HUES6 (cell line): Measurements from ENCODE around the gene GOLGA6A.

Experiments used
- H3K27ac ChIP-seq: 2 replicates; pipeline ENCODE4 v1.7.0; 2013; ENCODE audit warnings: low read depth, mild to moderate bottlenecking, low read length, inconsistent platforms
- H3K27me3 ChIP-seq: 2 replicates; pipeline ENCODE4 v1.6.1; 2013; ENCODE audit warnings: low read length; ENCODE audit not compliant: control insufficient read depth, insufficient read depth
- H3K36me3 ChIP-seq: 2 replicates; pipeline ENCODE4 v1.6.1; 2013; ENCODE audit warnings: low read length; ENCODE audit not compliant: control insufficient read depth, insufficient read depth
- H3K4me1 ChIP-seq: 2 replicates; pipeline ENCODE4 v1.6.1; 2013; ENCODE audit warnings: low read length; ENCODE audit not compliant: control insufficient read depth, insufficient read depth
- H3K4me3 ChIP-seq: 2 replicates; pipeline ENCODE4 v1.5.1; 2013; ENCODE audit warnings: low read depth, low read length
- H3K9ac ChIP-seq: one replicate; pipeline ENCODE4 v1.6.1; 2013; ENCODE audit warnings: mild to moderate bottlenecking, low read length
- H3K9me3 ChIP-seq: 2 replicates; pipeline ENCODE4 v1.6.1; 2013; ENCODE audit warnings: low read depth, low read length; ENCODE audit not compliant: control insufficient read depth, insufficient read depth

GOLGA6A gene

DNA sequence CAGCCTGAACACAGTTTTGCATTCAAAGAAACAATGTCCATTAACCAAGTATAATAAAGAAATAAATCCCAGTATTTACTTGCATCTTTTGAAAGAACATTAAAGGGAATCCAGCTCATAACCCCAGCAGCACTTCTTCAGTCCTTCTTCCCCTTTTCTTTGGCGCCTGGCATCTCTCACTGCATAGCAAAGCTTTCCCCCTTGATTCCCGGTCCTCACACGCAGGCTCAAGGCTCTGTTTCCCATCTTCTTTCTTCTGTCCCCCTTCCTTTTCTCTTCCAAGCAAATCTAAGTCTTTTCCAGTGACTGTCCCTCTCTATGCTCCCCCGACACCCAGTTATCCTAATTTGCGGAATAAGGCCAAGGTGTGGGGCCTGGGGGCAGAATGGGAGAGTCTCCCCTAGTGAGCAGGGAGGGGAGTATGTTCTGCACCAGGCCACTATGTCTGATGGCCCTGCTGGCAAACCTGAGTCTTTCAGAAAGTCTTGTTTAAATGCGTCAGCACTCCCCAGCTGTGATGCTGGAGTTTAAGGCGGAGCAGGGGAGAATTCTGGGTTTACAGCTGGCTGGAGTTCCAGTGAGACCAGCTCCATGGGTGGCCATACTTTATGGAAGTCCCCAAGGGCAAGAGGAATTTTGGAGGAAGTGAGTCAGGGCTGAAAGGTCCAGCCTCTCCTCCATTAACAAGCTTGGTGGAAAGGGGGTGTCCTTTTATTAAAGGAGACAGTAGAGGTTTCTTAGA, 42.1 kb downstream of the GOLGA6A start:
- H3K9ac ChIP-seq = peak overlapping the region; percentile 57
- H3K27me3 ChIP-seq = no peaks in the 10 kb centered on the region
- H3K9me3 ChIP-seq = no peaks in the 10 kb centered on the region; the same call in 1 of the 2 replicates
- H3K36me3 ChIP-seq = peaks cover 10% of the 10 kb centered on the region
- no peak overlapping the region for H3K4me3 ChIP-seq
- H3K27ac ChIP-seq = peak overlapping the region; percentile 67; the same call in 1 of the 2 replicates
- peaks cover 48% of the 10 kb centered on the region for H3K4me1 ChIP-seq

DNA sequence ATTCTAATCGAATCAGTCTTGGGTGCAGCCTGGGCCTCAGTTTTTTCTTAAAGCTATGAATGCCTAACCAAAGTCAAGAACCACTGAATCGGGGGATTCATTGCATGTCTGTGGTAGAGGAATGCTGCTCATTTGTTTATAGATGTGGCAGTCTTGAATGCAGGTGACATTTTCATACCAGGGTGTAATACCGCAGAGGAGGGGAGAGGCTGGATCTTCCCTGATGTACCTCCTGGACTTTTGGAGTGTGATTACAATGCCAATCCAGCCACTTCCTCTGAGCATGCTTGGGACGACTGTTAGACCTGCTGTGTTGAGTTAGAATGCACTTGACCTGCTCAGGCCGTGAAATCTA, 42.7 kb downstream of the GOLGA6A start:
- Histone ChIP-seq H3K36me3 (peaks cover 16% of the 10 kb centered on the region), H3K9ac (no peak overlapping the region), H3K9me3 (no peaks in the 10 kb centered on the region; the same call in 1 of the 2 replicates), H3K4me3 (no peak overlapping the region), H3K4me1 (peaks cover 48% of the 10 kb centered on the region), H3K27me3 (no peaks in the 10 kb centered on the region), H3K27ac (no peak overlapping the region)

DNA sequence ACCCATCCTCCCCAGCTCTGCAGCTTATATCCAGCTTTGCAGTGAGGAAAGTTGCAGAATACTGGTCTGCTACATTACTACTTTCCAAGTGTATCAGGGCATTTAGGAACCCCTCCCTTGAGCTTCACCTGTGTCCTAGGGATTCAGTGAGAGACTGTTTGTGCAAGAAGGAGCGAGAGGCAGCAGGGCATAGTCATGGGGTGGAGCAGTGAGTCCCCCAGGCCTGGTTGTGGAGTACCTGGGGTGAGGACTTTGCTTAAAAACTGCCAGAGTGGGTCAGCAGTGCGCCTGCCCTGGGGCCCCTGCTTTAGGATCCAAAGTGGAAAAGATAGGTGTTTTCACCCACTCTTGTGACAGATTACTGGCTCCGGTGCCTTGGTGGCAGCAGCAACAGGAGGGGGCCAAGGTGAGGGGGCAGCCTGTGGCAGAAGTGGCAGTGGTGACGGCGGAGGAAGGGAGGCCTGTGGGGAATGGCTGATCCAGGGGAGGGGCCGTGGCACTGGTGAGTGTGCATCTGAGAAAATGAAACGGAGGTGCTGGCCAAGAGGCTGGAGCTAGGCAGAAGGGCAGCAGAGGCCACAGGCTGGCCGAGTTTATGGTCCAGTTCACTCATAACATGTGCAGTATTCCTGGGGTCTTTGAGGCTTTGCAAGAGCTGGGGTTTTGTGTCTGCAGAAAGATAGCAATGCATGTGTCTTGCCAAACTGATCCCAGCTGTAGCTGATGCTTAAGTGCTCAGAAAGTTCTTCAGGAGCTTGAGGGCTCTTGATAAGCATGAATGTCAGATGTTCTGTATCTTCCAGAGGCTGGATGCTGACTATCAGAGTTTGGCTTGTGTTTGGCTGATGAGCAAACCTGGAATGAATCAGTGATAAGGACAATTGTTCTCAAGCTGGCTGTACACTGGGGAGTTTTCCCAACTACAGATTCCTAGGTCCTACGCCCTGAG, 43.4 kb downstream of the GOLGA6A start:
- H3K9me3 ChIP-seq = no peaks in the 10 kb centered on the region; the same call in 1 of the 2 replicates
- H3K9ac ChIP-seq = no peak overlapping the region
- no peak overlapping the region for H3K27ac ChIP-seq
- H3K36me3 ChIP-seq = peaks cover 23% of the 10 kb centered on the region
- no peaks in the 10 kb centered on the region for H3K27me3 ChIP-seq
- no peak overlapping the region for H3K4me3 ChIP-seq
- peaks cover 48% of the 10 kb centered on the region for H3K4me1 ChIP-seq

DNA sequence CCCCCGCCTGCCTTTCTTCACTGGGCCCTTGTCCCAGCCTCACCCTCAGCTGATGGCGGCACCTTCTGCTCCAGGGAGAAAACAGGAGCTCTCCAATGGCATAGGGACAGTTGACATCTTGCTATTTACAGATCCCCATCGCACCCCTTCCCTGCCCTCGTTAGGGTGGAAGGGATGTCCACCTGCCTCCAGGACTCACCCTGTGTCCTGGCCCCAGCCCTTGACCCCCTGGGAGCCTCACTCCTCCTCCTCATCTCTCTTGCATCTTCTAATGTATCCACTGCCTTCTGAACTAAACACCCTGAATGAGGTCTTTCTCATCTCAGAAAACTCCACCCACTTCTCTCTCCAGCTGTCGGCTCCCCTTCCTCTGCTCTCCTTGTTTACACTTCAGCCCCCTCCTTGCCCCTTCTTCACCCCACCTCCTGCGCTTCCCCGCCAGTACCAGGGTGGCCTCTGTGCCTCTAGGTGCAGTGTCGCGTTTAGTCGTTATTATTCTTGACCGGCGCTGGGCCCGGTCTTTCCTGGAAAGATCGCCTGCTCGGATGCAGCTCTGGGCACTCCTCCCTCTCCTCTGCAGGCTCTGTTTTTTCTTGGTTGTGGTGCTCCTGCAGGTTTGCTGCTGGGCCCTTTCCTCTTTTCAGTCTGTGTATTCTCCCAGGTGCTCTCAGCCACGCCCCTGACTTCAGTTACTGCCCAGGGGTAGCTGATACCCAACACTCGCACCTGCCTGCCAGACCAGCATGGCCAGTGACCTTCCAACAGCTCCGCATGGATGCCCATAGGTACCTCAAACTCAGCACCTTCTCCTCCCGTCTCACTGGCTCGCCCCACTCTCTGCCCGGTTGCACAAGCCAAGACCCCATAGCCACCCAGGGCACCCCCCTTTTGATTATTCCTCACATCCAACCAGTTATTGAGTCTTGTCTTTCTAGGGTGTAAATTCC, 44.9 kb downstream of the GOLGA6A start:
- H3K9ac ChIP-seq = no peak overlapping the region
- no peak overlapping the region for H3K27ac ChIP-seq
- no peak overlapping the region for H3K4me3 ChIP-seq
- no peaks in the 10 kb centered on the region; the same call in 1 of the 2 replicates for H3K9me3 ChIP-seq
- H3K4me1 ChIP-seq = peaks cover 48% of the 10 kb centered on the region
- H3K36me3 ChIP-seq = peaks cover 37% of the 10 kb centered on the region
- H3K27me3 ChIP-seq = no peaks in the 10 kb centered on the region

DNA sequence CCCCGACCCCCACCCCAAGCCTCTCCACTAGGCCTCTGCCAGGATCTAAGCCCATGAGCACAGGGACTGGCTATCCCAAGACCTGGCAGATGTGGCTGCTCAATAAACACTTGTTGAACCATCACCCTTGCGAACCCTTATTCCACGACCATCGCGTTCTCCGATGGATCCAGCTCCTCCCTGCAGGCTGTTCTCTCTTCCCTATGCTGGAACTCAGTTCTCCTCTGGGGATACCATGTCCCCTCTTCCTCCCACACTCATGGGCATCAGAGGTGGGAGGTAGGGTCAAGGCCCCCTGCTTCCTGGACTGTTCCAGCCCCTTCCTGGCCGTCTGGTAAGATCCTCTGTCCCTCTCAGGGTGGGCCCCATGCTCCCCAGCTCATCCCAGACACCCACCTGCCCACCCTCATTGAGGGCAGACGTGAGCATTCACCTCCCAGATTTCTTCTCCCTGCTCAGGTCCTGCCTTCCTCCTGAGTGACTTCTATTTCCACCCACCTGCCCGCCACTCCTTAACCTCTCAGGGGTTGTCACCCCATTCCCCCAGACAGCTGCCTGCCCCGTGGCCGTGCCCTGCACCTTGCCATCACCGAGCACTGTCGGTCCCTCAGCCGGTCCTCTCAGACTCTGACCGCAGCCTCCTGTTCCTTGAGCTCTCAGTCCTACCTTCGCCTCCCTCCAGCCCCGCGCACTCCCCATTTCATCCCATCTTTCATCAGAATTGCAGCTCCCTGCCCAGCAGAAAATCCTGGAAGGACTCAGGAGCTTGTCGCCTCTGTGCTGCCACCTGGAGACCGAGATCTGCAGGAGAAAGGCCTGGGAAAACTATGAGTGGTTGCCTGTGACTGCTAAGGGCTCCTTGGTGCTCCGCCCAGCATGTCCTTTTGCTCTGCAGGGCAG, 45.8 kb downstream of the GOLGA6A start:
- no peaks in the 10 kb centered on the region for H3K27me3 ChIP-seq
- no peak overlapping the region for H3K9ac ChIP-seq
- H3K4me3 ChIP-seq = no peak overlapping the region
- H3K4me1 ChIP-seq = peaks cover 47% of the 10 kb centered on the region
- peaks cover 37% of the 10 kb centered on the region for H3K36me3 ChIP-seq
- no peak overlapping the region for H3K27ac ChIP-seq
- no peaks in the 10 kb centered on the region; the same call in 1 of the 2 replicates for H3K9me3 ChIP-seq

DNA sequence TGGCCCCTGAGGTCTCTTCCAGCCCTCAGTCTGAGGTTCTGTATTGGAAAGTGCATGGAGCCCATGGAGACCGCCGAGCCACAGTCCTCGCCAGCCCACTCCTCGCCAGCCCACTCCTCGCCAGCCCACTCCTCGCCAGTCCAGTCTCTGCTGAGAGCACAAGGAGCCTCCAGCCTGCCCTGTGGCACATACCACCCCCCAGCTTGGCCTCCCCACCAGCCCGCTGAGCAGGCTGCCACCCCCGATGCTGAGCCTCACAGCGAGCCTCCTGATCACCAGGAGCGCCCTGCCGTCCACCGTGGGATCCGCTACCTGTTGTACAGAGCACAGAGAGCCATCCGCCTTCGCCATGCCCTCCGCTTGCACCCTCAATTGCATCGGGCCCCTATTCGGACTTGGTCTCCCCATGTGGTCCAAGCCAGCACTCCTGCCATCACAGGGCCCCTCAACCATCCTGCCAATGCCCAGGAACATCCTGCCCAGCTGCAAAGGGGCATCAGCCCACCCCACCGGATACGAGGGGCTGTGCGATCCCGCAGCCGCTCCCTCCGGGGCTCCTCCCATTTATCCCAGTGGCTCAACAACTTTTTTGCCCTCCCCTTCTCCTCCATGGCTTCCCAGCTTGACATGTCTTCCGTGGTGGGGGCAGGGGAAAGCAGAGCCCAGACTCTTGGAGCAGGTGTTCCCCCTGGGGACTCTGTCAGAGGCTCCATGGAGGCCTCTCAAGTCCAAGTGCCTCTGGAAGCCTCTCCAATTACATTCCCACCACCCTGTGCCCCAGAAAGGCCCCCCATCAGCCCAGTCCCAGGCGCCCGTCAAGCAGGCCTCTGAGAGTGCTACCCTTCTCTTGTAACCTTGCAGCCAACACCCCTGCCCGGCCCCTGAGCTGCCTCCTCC, 47.0 kb downstream of the GOLGA6A start:
- Histone ChIP-seq H3K9ac (no peak overlapping the region), H3K27ac (no peak overlapping the region), H3K4me1 (peaks cover 36% of the 10 kb centered on the region), H3K27me3 (no peaks in the 10 kb centered on the region), H3K4me3 (no peak overlapping the region), H3K9me3 (no peaks in the 10 kb centered on the region), H3K36me3 (peaks cover 37% of the 10 kb centered on the region)

DNA sequence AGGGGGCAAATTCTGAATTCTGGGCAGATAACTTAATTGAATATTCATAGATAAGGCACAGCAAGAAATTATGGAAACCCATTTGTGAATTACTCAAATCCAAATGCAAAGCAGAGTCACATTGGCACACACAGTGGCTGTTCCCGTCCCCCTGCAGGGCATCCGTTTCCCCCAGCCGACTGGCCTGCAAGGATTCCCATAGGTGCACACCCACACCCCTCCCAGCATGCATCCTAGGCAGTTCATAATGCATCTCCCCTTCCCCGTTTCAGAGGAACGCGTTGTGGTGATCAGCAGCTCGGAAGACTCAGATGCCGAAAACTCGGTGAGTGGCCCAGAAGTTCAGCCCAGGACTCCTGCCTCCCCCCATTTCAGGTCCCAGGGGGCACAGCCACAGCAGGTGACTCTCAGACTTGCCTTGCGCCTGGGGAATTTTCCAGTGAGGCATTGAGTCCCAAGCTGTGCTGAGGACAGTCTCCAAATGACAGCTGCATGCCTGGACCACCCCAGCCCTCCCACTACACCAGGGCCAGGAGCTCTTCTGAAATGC, 48.1 kb downstream of the GOLGA6A start:
- Histone ChIP-seq H3K9me3 (no peaks in the 10 kb centered on the region), H3K27me3 (no peaks in the 10 kb centered on the region), H3K27ac (no peak overlapping the region), H3K9ac (no peak overlapping the region), H3K36me3 (peaks cover 37% of the 10 kb centered on the region), H3K4me3 (no peak overlapping the region), H3K4me1 (peaks cover 25% of the 10 kb centered on the region)

DNA sequence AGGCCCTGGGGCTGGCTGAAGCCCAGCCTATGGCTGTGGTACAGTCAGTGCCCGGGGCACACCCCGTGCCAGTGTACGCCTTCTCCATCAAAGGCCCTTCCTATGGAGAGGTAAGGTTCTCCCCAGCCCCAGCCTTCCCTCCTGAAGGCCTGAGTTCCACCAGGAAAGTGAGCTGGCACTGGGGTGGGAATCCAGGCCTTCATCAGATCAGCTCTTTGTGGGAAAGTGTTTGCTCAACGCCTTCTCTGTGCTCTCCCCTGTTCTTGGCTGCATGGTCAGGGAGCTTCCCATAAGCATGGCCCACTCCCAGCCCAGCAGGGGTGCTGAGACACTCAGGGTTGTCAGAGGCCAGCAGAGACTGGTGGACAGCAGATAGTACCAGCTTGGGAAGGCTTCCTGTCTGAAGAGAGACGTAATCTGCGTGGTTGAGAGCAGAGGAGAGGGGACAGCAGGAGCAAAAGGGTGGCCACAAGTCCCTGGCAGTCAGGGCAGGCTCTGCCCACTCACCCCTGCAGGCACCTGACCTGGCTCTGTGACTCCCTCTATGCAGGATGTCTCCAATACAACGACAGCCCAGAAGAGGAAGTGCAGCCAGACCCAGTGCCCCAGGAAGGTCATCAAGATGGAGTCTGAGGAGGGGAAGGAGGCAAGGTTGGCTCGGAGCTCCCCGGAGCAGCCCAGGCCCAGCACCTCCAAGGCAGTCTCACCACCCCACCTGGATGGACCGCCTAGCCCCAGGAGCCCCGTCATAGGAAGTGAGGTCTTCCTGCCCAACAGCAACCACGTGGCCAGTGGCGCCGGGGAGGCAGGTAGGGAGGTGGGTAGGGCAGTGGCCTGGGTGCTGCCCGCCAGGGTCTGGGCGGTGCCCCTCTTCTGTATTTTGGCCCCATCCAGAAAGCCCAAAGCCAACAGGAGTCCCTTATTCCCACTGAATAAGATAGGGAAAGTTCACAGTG, 49.5 kb downstream of the GOLGA6A start:
- Histone ChIP-seq H3K27ac (0 out of 2 replicates have a peak overlapping the region, but pooled peaks have one; percentile 41), H3K9ac (no peak overlapping the region), H3K4me1 (peaks cover 16% of the 10 kb centered on the region), H3K36me3 (peaks cover 37% of the 10 kb centered on the region), H3K27me3 (no peaks in the 10 kb centered on the region), H3K9me3 (no peaks in the 10 kb centered on the region), H3K4me3 (no peak overlapping the region)
